KMS-11 (cell line): Measurements from ENCODE around the gene ADSS1.
"Not testable (repeated sequence)": the region's sequence is repeated elsewhere in the genome, so short reads cannot be mapped to it uniquely, and the experiment has no call there.

Experiments used
- H2AFZ ChIP-seq: fragments of 200-600 bp; sonication (generic); 2 replicates; pipeline ENCODE4 v1.6.1; 2016; ENCODE audit warnings: antibody characterized with exemption, mixed run types, low read depth
- H3K27ac ChIP-seq: fragments of 200-600 bp; sonication (generic); 2 replicates; pipeline ENCODE4 v1.6.1; 2016; ENCODE audit warnings: mild to moderate bottlenecking, mixed run types
- H3K27me3 ChIP-seq: fragments of 200-600 bp; sonication (generic); 2 replicates; pipeline ENCODE4 v1.6.1; 2017; ENCODE audit warnings: mild to moderate bottlenecking, low read depth, mixed run types, moderate library complexity; ENCODE audit not compliant: insufficient read depth
- H3K36me3 ChIP-seq: fragments of 200-600 bp; sonication (generic); 2 replicates; pipeline ENCODE4 v1.6.1; 2017; ENCODE audit warnings: mild to moderate bottlenecking, mixed run types; ENCODE audit not compliant: insufficient read depth
- H3K4me1 ChIP-seq: fragments of 200-600 bp; sonication (generic); 2 replicates; pipeline ENCODE4 v1.6.1; 2016; ENCODE audit warnings: mild to moderate bottlenecking, low read depth, mixed run types; ENCODE audit not compliant: poor library complexity, severe bottlenecking
- H3K4me2 ChIP-seq: fragments of 200-600 bp; sonication (generic); 2 replicates; pipeline ENCODE4 v1.7.0; 2016; ENCODE audit warnings: mild to moderate bottlenecking, mixed run types
- H3K4me3 ChIP-seq: fragments of 200-600 bp; sonication (generic); IDR thresholded peaks from 2 replicates; pipeline ENCODE4 v1.6.1; 2017; ENCODE audit warnings: low read depth, low read length, mixed read lengths; ENCODE audit not compliant: insufficient read depth
- H3K79me2 ChIP-seq: fragments of 200-600 bp; sonication (generic); 2 replicates; pipeline ENCODE4 v1.6.1; 2016; ENCODE audit warnings: low read depth, mixed run types; ENCODE audit not compliant: insufficient read depth
- H3K9ac ChIP-seq: fragments of 200-600 bp; sonication (generic); 2 replicates; pipeline ENCODE4 v1.6.1; 2016; ENCODE audit warnings: mild to moderate bottlenecking, mixed run types
- H4K20me1 ChIP-seq: fragments of 200-600 bp; sonication (generic); 2 replicates; pipeline ENCODE4 v1.6.1; 2016; ENCODE audit warnings: mild to moderate bottlenecking, mixed run types; ENCODE audit not compliant: insufficient read depth
- CTCF ChIP-seq: fragments of 200-600 bp; sonication (generic); conservative IDR thresholded peaks from 2 replicates; pipeline ENCODE4 v1.6.1; 2017; ENCODE audit warnings: low read depth, mild to moderate bottlenecking, antibody characterized with exemption, low read length, moderate library complexity, mixed read lengths

The ADSS1 gene

GRCh38 chr14:104725772-104726548 lies 1.9 kb downstream of the ADSS1 start:
- peaks cover 8% of the 10 kb centered on the region; the same call in 1 of the 2 replicates for H3K27me3 ChIP-seq
- no peak overlapping the region for H3K27ac ChIP-seq
- no peak overlapping the region for H3K4me3 ChIP-seq
- H3K4me1 ChIP-seq = no peaks in the 10 kb centered on the region
- no peak overlapping the region for H2AFZ ChIP-seq
- no peak overlapping the region for H3K9ac ChIP-seq
- no peaks in the 10 kb centered on the region for H3K79me2 ChIP-seq
- TF ChIP-seq CTCF = no peak
- H3K36me3 ChIP-seq = no peaks in the 10 kb centered on the region
- no peak overlapping the region for H3K4me2 ChIP-seq
- no peaks in the 10 kb centered on the region for H4K20me1 ChIP-seq

- Histone ChIP-seq H4K20me1 (no peaks in the 10 kb centered on the region), H3K9ac (no peak overlapping the region), H3K27ac (no peak overlapping the region), H3K4me1 (no peaks in the 10 kb centered on the region), H3K36me3 (no peaks in the 10 kb centered on the region), H2AFZ (no peak overlapping the region), H3K27me3 (peaks cover 8% of the 10 kb centered on the region; the same call in 1 of the 2 replicates), H3K4me2 (no peak overlapping the region), H3K79me2 (no peaks in the 10 kb centered on the region), H3K4me3 (no peak overlapping the region)
- no peak for TF ChIP-seq CTCF
These were observed 2.8 kb downstream of the ADSS1 start for GRCh38 chr14:104726600-104727451.

GRCh38 chr14:104728631-104729030 lies 4.6 kb downstream of the ADSS1 start:
- no peak for TF ChIP-seq CTCF
- no peaks in the 10 kb centered on the region for H3K36me3 ChIP-seq
- H3K4me2 ChIP-seq = no peak overlapping the region
- H3K27me3 ChIP-seq = peaks cover 8% of the 10 kb centered on the region; the same call in 1 of the 2 replicates
- no peaks in the 10 kb centered on the region for H3K4me1 ChIP-seq
- H2AFZ ChIP-seq = no peak overlapping the region
- no peak overlapping the region for H3K9ac ChIP-seq
- H3K79me2 ChIP-seq = no peaks in the 10 kb centered on the region
- no peak overlapping the region for H3K27ac ChIP-seq
- H4K20me1 ChIP-seq = no peaks in the 10 kb centered on the region
- no peak overlapping the region for H3K4me3 ChIP-seq

DNA sequence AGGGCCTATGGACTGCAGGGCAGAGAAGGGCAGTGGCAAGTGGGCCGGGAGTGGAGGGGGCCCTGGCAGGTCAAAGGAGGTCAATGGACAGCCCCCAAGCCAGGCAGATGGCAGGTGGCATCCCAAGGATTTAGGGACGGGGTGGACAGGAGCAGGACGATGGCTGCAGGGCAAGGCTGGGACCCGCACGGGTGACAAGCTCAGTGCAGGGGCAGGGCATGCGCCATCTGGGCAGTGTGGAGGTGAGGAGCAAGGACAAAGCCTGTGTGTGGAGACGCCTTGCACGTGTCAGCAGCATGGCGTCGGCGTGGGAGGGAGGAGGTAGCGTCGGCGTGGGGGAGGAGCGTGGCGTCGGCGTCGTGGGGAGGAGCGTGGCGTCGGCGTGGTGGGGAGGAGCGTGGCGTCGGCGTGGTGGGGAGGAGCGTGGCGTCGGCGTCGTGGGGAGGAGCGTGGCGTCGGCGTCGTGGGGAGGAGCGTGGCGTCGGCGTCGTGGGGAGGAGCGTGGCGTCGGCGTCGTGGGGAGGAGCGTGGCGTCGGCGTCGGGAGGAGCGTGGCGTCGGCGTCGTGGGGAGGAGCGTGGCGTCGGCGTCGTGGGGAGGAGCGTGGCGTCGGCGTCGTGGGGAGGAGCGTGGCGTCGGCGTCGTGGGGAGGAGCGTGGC lies 5.3 kb downstream of the ADSS1 start:
- H2AFZ ChIP-seq, H3K79me2 ChIP-seq, H4K20me1 ChIP-seq, H3K36me3 ChIP-seq, H3K9ac ChIP-seq, H3K27ac ChIP-seq, H3K4me1 ChIP-seq, H3K4me2 ChIP-seq, H3K4me3 ChIP-seq: not testable (repeated sequence)
- peaks cover 12% of the 10 kb centered on the region; the same call in 1 of the 2 replicates for H3K27me3 ChIP-seq
